ENCODE results near the gene SLC9B2. TPM values are rescaled to one million over a fixed set of nuclear protein-coding genes. Genes with fewer than 3 reads are reported as not detected.

Gene SLC9B2
- total RNA-seq, 2 donors from 2014 or later: 5.7 to 9.4 TPM

- Histone ChIP-seq H3K27me3 (no peaks in the 10 kb centered on the region), H3K27ac (no peak overlapping the region), H3K9me3 (no peaks in the 10 kb centered on the region), H3K4me1 (no peaks in the 10 kb centered on the region), H3K4me3 (no peak overlapping the region), H3K36me3 (peaks cover 48% of the 10 kb centered on the region)
- no peak for DNase-seq (ENCODE audit: low spot score)
- TF ChIP-seq, protein P1, sequence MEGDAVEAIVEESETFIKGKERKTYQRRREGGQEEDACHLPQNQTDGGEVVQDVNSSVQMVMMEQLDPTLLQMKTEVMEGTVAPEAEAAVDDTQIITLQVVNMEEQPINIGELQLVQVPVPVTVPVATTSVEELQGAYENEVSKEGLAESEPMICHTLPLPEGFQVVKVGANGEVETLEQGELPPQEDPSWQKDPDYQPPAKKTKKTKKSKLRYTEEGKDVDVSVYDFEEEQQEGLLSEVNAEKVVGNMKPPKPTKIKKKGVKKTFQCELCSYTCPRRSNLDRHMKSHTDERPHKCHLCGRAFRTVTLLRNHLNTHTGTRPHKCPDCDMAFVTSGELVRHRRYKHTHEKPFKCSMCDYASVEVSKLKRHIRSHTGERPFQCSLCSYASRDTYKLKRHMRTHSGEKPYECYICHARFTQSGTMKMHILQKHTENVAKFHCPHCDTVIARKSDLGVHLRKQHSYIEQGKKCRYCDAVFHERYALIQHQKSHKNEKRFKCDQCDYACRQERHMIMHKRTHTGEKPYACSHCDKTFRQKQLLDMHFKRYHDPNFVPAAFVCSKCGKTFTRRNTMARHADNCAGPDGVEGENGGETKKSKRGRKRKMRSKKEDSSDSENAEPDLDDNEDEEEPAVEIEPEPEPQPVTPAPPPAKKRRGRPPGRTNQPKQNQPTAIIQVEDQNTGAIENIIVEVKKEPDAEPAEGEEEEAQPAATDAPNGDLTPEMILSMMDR (IDR thresholded peaks at IDR 0.05): peak in 1 of 2 donors; percentile 62
Observed at GRCh38 chr4:103091601-103092223, 15.2 kb upstream of the SLC9B2 start.

- H3K27me3 ChIP-seq: no peaks in the 10 kb centered on the region
- TF ChIP-seq, protein P1 (IDR thresholded peaks at IDR 0.05): no peak
- DNase-seq (ENCODE audit: low spot score): no peak
- peaks cover 61% of the 10 kb centered on the region for H3K36me3 ChIP-seq
- H3K4me3 ChIP-seq: no peak overlapping the region
- H3K27ac ChIP-seq: no peak overlapping the region
- H3K9me3 ChIP-seq: no peaks in the 10 kb centered on the region
- no peaks in the 10 kb centered on the region for H3K4me1 ChIP-seq
Observed at GRCh38 chr4:103089481-103089880, 12.9 kb upstream of the SLC9B2 start.

GRCh38 chr4:103086551-103086950 lies 10.0 kb upstream of the SLC9B2 start:
- Histone ChIP-seq H3K27ac (no peak overlapping the region), H3K36me3 (peaks cover 67% of the 10 kb centered on the region), H3K4me1 (no peaks in the 10 kb centered on the region), H3K27me3 (no peaks in the 10 kb centered on the region), H3K9me3 (no peaks in the 10 kb centered on the region), H3K4me3 (no peak overlapping the region)
- TF ChIP-seq, protein P1 (IDR thresholded peaks at IDR 0.05): no peak
- no peak for DNase-seq (ENCODE audit: low spot score)

GRCh38 chr4:103085555-103086196 lies 9.1 kb upstream of the SLC9B2 start:
- Histone ChIP-seq H3K27me3 (no peaks in the 10 kb centered on the region), H3K4me3 (no peak overlapping the region), H3K36me3 (peaks cover 66% of the 10 kb centered on the region), H3K4me1 (no peaks in the 10 kb centered on the region), H3K27ac (no peak overlapping the region), H3K9me3 (no peaks in the 10 kb centered on the region)
- no peak for DNase-seq (ENCODE audit: low spot score)
- TF ChIP-seq, protein P1 (IDR thresholded peaks at IDR 0.05): no peak

DNA sequence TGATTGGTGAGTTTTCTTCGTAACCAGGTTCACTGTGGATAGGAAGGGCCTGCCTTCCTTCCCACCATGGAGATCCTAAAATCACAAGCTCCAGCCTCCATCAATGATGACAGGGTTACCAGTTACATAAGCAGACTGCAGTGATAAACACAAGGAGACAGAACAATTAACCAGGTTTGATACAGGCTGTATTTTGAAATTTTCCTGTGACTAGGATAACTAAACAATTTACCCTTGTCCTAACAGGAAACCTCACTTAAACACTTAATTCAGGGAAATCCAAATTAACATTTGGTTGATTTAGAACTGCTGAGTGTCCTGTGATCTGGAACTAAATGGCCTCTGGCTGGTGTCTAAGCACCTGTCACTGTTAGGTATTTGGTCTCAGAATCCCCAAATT lies 3.1 kb upstream of the SLC9B2 start:
- H3K27ac ChIP-seq: no peak overlapping the region
- no peak for DNase-seq (ENCODE audit: low spot score)
- no peaks in the 10 kb centered on the region for H3K27me3 ChIP-seq
- no peak overlapping the region for H3K4me3 ChIP-seq
- no peaks in the 10 kb centered on the region for H3K9me3 ChIP-seq
- H3K36me3 ChIP-seq: peaks cover 14% of the 10 kb centered on the region
- TF ChIP-seq, protein P1 (IDR thresholded peaks at IDR 0.05): no peak
- H3K4me1 ChIP-seq: peaks cover 0 to 12% of the 10 kb centered on the region in 2 donors
